Natural killer cell (primary cell): ENCODE data around the gene NEAT1. TPM values are rescaled to one million over a fixed set of nuclear protein-coding genes. Genes with fewer than 3 reads are reported as not detected.
A peak's percentile ranks its signal among the peaks of the same experiment; 100 is the strongest.

Source experiments
- ATAC-seq, 3 donors: fragments of 150-1000 bp in 2 of 3; fragments of 200-7000 bp in 1 of 3; cut with Tn5 transposase; 1 replicate in 1 of 3; 2 replicates in 2 of 3; pipeline ENCODE4 v1.10.0; 2021; ENCODE audit warnings: mild to moderate bottlenecking in 2 of 3, moderate library complexity in 2 of 3
- DNase-seq, 2 donors: peaks; one replicate each; pipeline versions ENCODE4 v3.0.0 to v3.0.0-alpha.2; 2013 to 2021; ENCODE audit warnings: mixed read lengths in 1 of 2
- H3K27ac ChIP-seq: one replicate; pipeline ENCODE4 v1.5.1; 2013; ENCODE audit warnings: mild to moderate bottlenecking, low read length
- H3K27me3 ChIP-seq: one replicate; pipeline ENCODE4 v1.6.1; 2013; ENCODE audit warnings: low read length; ENCODE audit not compliant: control insufficient read depth, insufficient read depth
- H3K36me3 ChIP-seq: one replicate; pipeline ENCODE4 v1.6.1; 2013; ENCODE audit warnings: low read length; ENCODE audit not compliant: control insufficient read depth, insufficient read depth
- H3K4me1 ChIP-seq: one replicate; pipeline ENCODE4 v1.6.1; 2013; ENCODE audit warnings: low read length; ENCODE audit not compliant: control insufficient read depth, insufficient read depth
- H3K4me3 ChIP-seq: one replicate; pipeline ENCODE4 v1.5.1; 2013; ENCODE audit warnings: low read length
- H3K9me3 ChIP-seq: one replicate; pipeline ENCODE4 v1.6.1; 2013; ENCODE audit warnings: low read length; ENCODE audit not compliant: control insufficient read depth, insufficient read depth
- H3K27ac Mint-ChIP-seq, 2 donors: one replicate each; pipeline ENCODE4 v1.8.0; 2022; ENCODE audit warnings: mild to moderate bottlenecking in 2 of 2, mixed read lengths in 2 of 2, moderate library complexity in 1 of 2
- H3K27me3 Mint-ChIP-seq, 2 donors: one replicate each; pipeline ENCODE4 v1.8.0; 2022; ENCODE audit warnings: low read depth in 2 of 2, mixed read lengths in 2 of 2
- H3K36me3 Mint-ChIP-seq: one replicate; pipeline ENCODE4 v1.8.0; 2022; ENCODE audit warnings: mixed read lengths
- H3K4me1 Mint-ChIP-seq, 2 donors: one replicate each; pipeline ENCODE4 v1.8.0; 2022; ENCODE audit warnings: mixed read lengths in 2 of 2
- H3K4me3 Mint-ChIP-seq: one replicate; pipeline ENCODE4 v1.8.0; 2022; ENCODE audit warnings: mild to moderate bottlenecking, moderate library complexity, mixed read lengths
- H3K9me3 Mint-ChIP-seq, 2 donors: one replicate each; pipeline ENCODE4 v1.8.0; 2022; ENCODE audit warnings: mixed read lengths in 2 of 2
- WGBS: methylation state at CpG from one replicate; pipeline ENCODE4 v1.1.7; 2013; ENCODE audit warnings: missing lambda C conversion rate; ENCODE audit not compliant: insufficient coverage; 5-methylcytosine and 5-hydroxymethylcytosine counted together
- intact Hi-C: fragments of 100-400 bp; cut with micrococcal nuclease; formaldehyde crosslinking; loops from one replicate; pipeline ENCODE4 v1.14.2; 2022
- total RNA-seq, 4 donors: library from RNA; stranded (reverse); fragments of 120-200 nt in 1 of 4; gene quantifications; one replicate each; pipeline versions ENCODE4 v1.2.3 to v1.2.4, GENCODE V29; 2013 to 2022
- TF ChIP-seq, protein P1 (sequence below): fragments of 200-600 bp; IDR thresholded peaks from one replicate; pipeline ENCODE4 v1.8.0; 2022; ENCODE audit warnings: antibody characterized with exemption

Gene NEAT1
- total RNA-seq, 3 donors from 2014 or later (not counting 1 experiment from before 2014, with no cell fraction given), result 1,031 to 1,768 (median 1,493) TPM

- H3K36me3 Mint-ChIP-seq, result no peaks in the 10 kb centered on the region
Measured at GRCh38 chr11:65487467-65488272, 65.1 kb downstream of the NEAT1 start.

GRCh38 chr11:65488273-65489034 lies 65.9 kb downstream of the NEAT1 start:
- no peak overlapping the region for H3K27ac ChIP-seq
- no peaks in the 10 kb centered on the region for H3K9me3 Mint-ChIP-seq
- no peaks in the 10 kb centered on the region for H3K36me3 Mint-ChIP-seq
- no peaks in the 10 kb centered on the region for H3K9me3 ChIP-seq
- no peaks in the 10 kb centered on the region for H3K27me3 Mint-ChIP-seq
- DNase-seq (no peak), ATAC-seq (no peak)
- 79% methylated on average over 10 of the region's 10 CpGs for WGBS
- TF ChIP-seq, protein P1, sequence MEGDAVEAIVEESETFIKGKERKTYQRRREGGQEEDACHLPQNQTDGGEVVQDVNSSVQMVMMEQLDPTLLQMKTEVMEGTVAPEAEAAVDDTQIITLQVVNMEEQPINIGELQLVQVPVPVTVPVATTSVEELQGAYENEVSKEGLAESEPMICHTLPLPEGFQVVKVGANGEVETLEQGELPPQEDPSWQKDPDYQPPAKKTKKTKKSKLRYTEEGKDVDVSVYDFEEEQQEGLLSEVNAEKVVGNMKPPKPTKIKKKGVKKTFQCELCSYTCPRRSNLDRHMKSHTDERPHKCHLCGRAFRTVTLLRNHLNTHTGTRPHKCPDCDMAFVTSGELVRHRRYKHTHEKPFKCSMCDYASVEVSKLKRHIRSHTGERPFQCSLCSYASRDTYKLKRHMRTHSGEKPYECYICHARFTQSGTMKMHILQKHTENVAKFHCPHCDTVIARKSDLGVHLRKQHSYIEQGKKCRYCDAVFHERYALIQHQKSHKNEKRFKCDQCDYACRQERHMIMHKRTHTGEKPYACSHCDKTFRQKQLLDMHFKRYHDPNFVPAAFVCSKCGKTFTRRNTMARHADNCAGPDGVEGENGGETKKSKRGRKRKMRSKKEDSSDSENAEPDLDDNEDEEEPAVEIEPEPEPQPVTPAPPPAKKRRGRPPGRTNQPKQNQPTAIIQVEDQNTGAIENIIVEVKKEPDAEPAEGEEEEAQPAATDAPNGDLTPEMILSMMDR, result no peak
- peaks cover 6 to 13% of the 10 kb centered on the region in 2 donors for H3K4me1 Mint-ChIP-seq
- no peak overlapping the region for H3K4me3 Mint-ChIP-seq
- intact Hi-C loops, result no loop called here
- H3K36me3 ChIP-seq, result no peaks in the 10 kb centered on the region
- H3K27me3 ChIP-seq, result no peaks in the 10 kb centered on the region
- H3K27ac Mint-ChIP-seq, result peak overlapping the region in 1 of 2 donors; percentile 49
- H3K4me3 ChIP-seq, result no peak overlapping the region
- peaks cover 29% of the 10 kb centered on the region for H3K4me1 ChIP-seq

More at GRCh38 chr11:65487467-65488272, 65.1 kb downstream of the NEAT1 start:
- Mint-ChIP-seq H3K9me3 (no peaks in the 10 kb centered on the region), H3K27me3 (no peaks in the 10 kb centered on the region), H3K4me1 (peaks cover 6 to 13% of the 10 kb centered on the region in 2 donors), H3K27ac (peak overlapping the region in 1 of 2 donors; percentile 49), H3K4me3 (no peak overlapping the region)
- 32% methylated on average over 17 of the region's 17 CpGs for WGBS
- intact Hi-C loops, result no loop called here
- peak in 1 of 2 donors; percentile 50 for DNase-seq
- peak; percentile 58 to 75 (median 65) for ATAC-seq
- Histone ChIP-seq H3K36me3 (no peaks in the 10 kb centered on the region), H3K4me3 (no peak overlapping the region), H3K27ac (no peak overlapping the region), H3K4me1 (peaks cover 21% of the 10 kb centered on the region), H3K9me3 (no peaks in the 10 kb centered on the region), H3K27me3 (no peaks in the 10 kb centered on the region)
- TF ChIP-seq, protein P1, result no peak

DNA sequence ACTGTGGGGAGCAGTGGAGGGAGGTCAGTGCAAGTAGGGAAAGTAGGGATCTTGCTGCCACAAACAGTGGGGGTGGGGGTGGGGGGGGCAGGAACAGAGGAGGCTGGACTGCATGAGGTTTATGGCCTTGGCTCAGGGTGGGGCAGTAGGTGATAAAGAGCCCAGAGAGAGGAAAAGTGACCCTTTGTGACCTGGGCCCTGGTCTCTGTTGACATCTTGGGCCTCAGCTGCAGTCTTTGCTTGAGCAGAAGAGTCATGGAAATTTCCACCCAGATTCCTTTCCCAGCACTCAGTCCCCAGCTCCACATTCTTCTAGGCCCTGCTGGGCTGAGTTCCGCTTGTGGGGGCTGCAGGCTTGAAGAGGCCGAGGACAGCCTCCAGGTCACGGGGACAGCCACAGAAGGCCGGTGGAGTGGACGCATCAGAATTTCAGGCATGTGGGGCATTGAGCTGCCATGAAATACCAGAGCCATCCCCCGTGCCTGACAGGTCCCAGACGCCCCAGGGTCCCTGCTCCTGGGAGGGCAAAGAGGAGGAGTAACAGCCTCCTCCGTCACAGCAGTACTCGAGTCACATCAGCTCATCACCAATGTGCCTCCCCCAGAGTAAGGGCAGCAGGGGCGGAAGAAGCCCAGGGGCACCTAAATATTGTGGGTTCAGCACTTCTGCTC lies 66.6 kb downstream of the NEAT1 start:
- Mint-ChIP-seq H3K27ac (peak overlapping the region in 1 of 2 donors; percentile 49), H3K27me3 (no peaks in the 10 kb centered on the region), H3K9me3 (no peaks in the 10 kb centered on the region), H3K4me1 (peaks cover 6 to 13% of the 10 kb centered on the region in 2 donors), H3K4me3 (no peak overlapping the region), H3K36me3 (no peaks in the 10 kb centered on the region)
- H3K4me3 ChIP-seq, result no peak overlapping the region
- H3K36me3 ChIP-seq, result no peaks in the 10 kb centered on the region
- H3K27ac ChIP-seq, result no peak overlapping the region
- no peaks in the 10 kb centered on the region for H3K9me3 ChIP-seq
- intact Hi-C loops, result no loop called here
- 97% methylated on average over 10 of the region's 10 CpGs for WGBS
- no peaks in the 10 kb centered on the region for H3K27me3 ChIP-seq
- TF ChIP-seq, protein P1, result no peak
- DNase-seq (no peak), ATAC-seq (no peak)
- peaks cover 33% of the 10 kb centered on the region for H3K4me1 ChIP-seq
